CD4-positive, alpha-beta T cell treated with Interleukin-17A for 4 hours (primary cell): ENCODE results near the gene TMEM154.

Source experiments
- DNase-seq: peaks from one replicate; pipeline ENCODE4 v3.0.0-alpha.2; 2020; ENCODE audit warnings: mixed read lengths

The TMEM154 gene

GRCh38 chr4:152679414-152680281 lies at the start of gene TMEM154:
Gene TMEM154 (minus strand): TSS chr4:152679997. CDS start chr4:152679933, 64 bp downstream.
- DNase-seq = peak; percentile 78

- DNase-seq = no peak
These were observed 49.7 kb upstream of the TMEM154 start for GRCh38 chr4:152729466-152729865.

- no peak for DNase-seq
These were observed 48.5 kb upstream of the TMEM154 start for GRCh38 chr4:152728343-152728742.

GRCh38 chr4:152727784-152728183 lies 48.0 kb upstream of the TMEM154 start:
- no peak for DNase-seq

- DNase-seq = no peak
These were observed 44.7 kb upstream of the TMEM154 start for GRCh38 chr4:152724494-152724893.

- DNase-seq = no peak
These were observed 43.4 kb upstream of the TMEM154 start for GRCh38 chr4:152723236-152723635.

GRCh38 chr4:152719801-152720556 lies 40.2 kb upstream of the TMEM154 start:
- DNase-seq = no peak

- DNase-seq = no peak
These were observed 39.5 kb upstream of the TMEM154 start for GRCh38 chr4:152719291-152719690.

GRCh38 chr4:152715076-152715475 lies 35.3 kb upstream of the TMEM154 start:
- no peak for DNase-seq

GRCh38 chr4:152713951-152714705 lies 34.3 kb upstream of the TMEM154 start:
- DNase-seq = no peak

GRCh38 chr4:152709675-152710438 lies 30.1 kb upstream of the TMEM154 start:
- DNase-seq = no peak

GRCh38 chr4:152708796-152709195 lies 29.0 kb upstream of the TMEM154 start:
- DNase-seq = no peak

GRCh38 chr4:152708361-152708760 lies 28.6 kb upstream of the TMEM154 start:
- DNase-seq = no peak

- DNase-seq = no peak
These were observed 27.8 kb upstream of the TMEM154 start for GRCh38 chr4:152707632-152708031.

- no peak for DNase-seq
These were observed 26.1 kb upstream of the TMEM154 start for GRCh38 chr4:152705903-152706302.

- no peak for DNase-seq
These were observed 25.0 kb upstream of the TMEM154 start for GRCh38 chr4:152704788-152705187.

GRCh38 chr4:152700151-152700550 lies 20.4 kb upstream of the TMEM154 start:
- no peak for DNase-seq

GRCh38 chr4:152699313-152699712 lies 19.5 kb upstream of the TMEM154 start:
- DNase-seq = no peak

- DNase-seq = no peak
These were observed 18.3 kb upstream of the TMEM154 start for GRCh38 chr4:152698089-152698499.

- no peak for DNase-seq
These were observed 17.7 kb upstream of the TMEM154 start for GRCh38 chr4:152697284-152698088.

- peak; percentile 49 for DNase-seq
These were observed 17.0 kb upstream of the TMEM154 start for GRCh38 chr4:152696764-152697261.
